ENCODE results near the gene DKC1. TPM values are rescaled to one million over a fixed set of nuclear protein-coding genes. Genes with fewer than 3 reads are reported as not detected.

DKC1 gene
- polyA plus RNA-seq, 3 donors: 14.1 to 21.6 (median 17.0) TPM

DNA sequence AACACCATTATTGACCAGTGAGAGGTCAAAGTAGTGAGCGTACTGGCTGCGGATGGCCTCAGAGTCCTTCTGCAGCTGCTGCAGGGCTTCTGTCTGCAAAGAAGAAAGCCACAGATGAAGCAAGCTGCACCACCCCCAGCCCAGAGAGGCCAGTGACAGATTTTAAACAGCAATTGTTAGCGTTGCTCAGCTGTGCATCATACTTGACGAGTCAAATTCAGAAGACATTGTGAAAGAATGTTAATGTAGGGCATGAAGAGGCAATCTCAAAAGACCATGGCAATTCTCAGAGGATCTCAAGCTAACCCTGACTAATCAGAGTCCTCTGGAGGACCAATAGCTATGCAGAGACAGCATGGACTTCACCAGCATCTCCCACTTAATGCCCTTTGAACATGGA lies 16.6 kb downstream of the DKC1 start:
- Mint-ChIP-seq H3K36me3 (peaks cover 68 to 73% of the 10 kb centered on the region in 2 donors), H3K27me3 (ENCODE audit: low read depth in 3 of 3) (peaks cover 0 to 2% (median 0%) of the 10 kb centered on the region in 3 donors), H3K4me3 (no peak overlapping the region), H3K27ac (peak overlapping the region in 3 of 7 donors; percentile 21 to 66 (median 26)), H3K4me1 (peaks cover 10% of the 10 kb centered on the region), H3K9me3 (peaks cover 0 to 3% (median 0%) of the 10 kb centered on the region in 7 donors)
- H3K79me2 ChIP-seq (ENCODE audit: insufficient read depth, low read length): no peaks in the 10 kb centered on the region
- no peaks in the 10 kb centered on the region for H3K27me3 ChIP-seq (ENCODE audit: control insufficient read depth in 2 of 2, insufficient read depth in 2 of 2, low read length in 2 of 2)
- no peak overlapping the region for H2AFZ ChIP-seq (ENCODE audit: insufficient read depth, low read depth, low read length, poor library complexity, severe bottlenecking)
- H3K4me2 ChIP-seq (replicated peaks; ENCODE audit: extremely low read depth, low read length, poor library complexity, severe bottlenecking): no peak overlapping the region
- no peak for DNase-seq
- H3K9ac ChIP-seq (ENCODE audit: insufficient read depth, low read length, poor library complexity, severe bottlenecking): no peak overlapping the region
- TF ChIP-seq, protein P1, sequence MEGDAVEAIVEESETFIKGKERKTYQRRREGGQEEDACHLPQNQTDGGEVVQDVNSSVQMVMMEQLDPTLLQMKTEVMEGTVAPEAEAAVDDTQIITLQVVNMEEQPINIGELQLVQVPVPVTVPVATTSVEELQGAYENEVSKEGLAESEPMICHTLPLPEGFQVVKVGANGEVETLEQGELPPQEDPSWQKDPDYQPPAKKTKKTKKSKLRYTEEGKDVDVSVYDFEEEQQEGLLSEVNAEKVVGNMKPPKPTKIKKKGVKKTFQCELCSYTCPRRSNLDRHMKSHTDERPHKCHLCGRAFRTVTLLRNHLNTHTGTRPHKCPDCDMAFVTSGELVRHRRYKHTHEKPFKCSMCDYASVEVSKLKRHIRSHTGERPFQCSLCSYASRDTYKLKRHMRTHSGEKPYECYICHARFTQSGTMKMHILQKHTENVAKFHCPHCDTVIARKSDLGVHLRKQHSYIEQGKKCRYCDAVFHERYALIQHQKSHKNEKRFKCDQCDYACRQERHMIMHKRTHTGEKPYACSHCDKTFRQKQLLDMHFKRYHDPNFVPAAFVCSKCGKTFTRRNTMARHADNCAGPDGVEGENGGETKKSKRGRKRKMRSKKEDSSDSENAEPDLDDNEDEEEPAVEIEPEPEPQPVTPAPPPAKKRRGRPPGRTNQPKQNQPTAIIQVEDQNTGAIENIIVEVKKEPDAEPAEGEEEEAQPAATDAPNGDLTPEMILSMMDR (IDR thresholded peaks at IDR 0.05): no peak
- H3K9me3 ChIP-seq (replicated peaks in 1 of 2; ENCODE audit: control insufficient read depth in 1 of 2, insufficient read depth in 1 of 2, low read length in 2 of 2): no peaks in the 10 kb centered on the region
- intact Hi-C loops (cut with micrococcal nuclease): loop anchor here in 1 of 2 donors (10.0 kb wide), 1 partner anchor 56 kb away; the partner anchor contains the start of gene SMIM9
- H3K27ac ChIP-seq (ENCODE audit: low read depth in 1 of 2, low read length in 2 of 2): no peak overlapping the region
- WGBS (ENCODE audit: insufficient coverage): no CpG with 5 or more reads among the region's 4 CpGs
- H3K4me3 ChIP-seq (replicated peaks in 1 of 3; ENCODE audit: low read depth in 2 of 3, low read length in 3 of 3): no peak overlapping the region
- H4K20me1 ChIP-seq (ENCODE audit: insufficient read depth, low read length): peaks cover 6% of the 10 kb centered on the region
- H3K36me3 ChIP-seq (replicated peaks in 1 of 2; ENCODE audit: control insufficient read depth in 1 of 2, insufficient read depth in 2 of 2, low read length in 2 of 2): peaks cover 64 to 92% of the 10 kb centered on the region in 2 donors
- H3K4me1 ChIP-seq (ENCODE audit: control insufficient read depth in 1 of 2, insufficient read depth in 2 of 2, low read length in 2 of 2): peaks cover 5 to 11% of the 10 kb centered on the region in 2 donors

DNA sequence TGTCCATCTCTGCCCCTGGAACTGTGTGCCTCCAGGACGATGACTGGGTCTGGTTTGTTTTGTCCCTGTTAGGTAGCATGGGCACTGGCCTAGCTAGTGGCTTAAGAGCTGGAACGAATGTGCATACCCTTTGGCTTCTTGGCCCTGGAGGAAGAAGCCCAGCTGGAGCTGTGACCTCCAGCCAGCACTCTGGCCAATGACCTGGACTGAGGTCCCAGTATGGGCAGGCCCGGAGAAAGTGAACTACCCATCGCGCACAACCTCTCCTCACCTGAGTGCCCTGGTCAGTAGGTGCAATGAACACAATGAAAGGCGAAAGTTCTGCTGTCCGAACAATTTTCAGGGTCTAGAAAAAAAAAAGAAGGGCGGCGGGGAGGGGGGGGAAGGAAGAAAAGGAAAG lies 18.3 kb downstream of the DKC1 start:
- no peak overlapping the region for H3K4me2 ChIP-seq (replicated peaks; ENCODE audit: extremely low read depth, low read length, poor library complexity, severe bottlenecking)
- H3K9me3 ChIP-seq (replicated peaks in 1 of 2; ENCODE audit: control insufficient read depth in 1 of 2, insufficient read depth in 1 of 2, low read length in 2 of 2): no peaks in the 10 kb centered on the region
- no peak overlapping the region for H3K27ac ChIP-seq (ENCODE audit: low read depth in 1 of 2, low read length in 2 of 2)
- Mint-ChIP-seq H3K36me3 (peaks cover 57 to 72% of the 10 kb centered on the region in 2 donors), H3K4me1 (peaks cover 22% of the 10 kb centered on the region), H3K27me3 (ENCODE audit: low read depth in 3 of 3) (peaks cover 0 to 2% (median 0%) of the 10 kb centered on the region in 3 donors), H3K9me3 (no peaks in the 10 kb centered on the region), H3K27ac (no peak overlapping the region), H3K4me3 (no peak overlapping the region)
- no peaks in the 10 kb centered on the region for H3K27me3 ChIP-seq (ENCODE audit: control insufficient read depth in 2 of 2, insufficient read depth in 2 of 2, low read length in 2 of 2)
- intact Hi-C loops (cut with micrococcal nuclease): loop anchor here in 1 of 2 donors (10.0 kb wide), 1 partner anchor 54 kb away; the partner anchor contains the start of gene SMIM9
- DNase-seq: no peak
- TF ChIP-seq, protein P1 (IDR thresholded peaks at IDR 0.05): no peak
- peaks cover 47 to 74% of the 10 kb centered on the region in 2 donors for H3K36me3 ChIP-seq (replicated peaks in 1 of 2; ENCODE audit: control insufficient read depth in 1 of 2, insufficient read depth in 2 of 2, low read length in 2 of 2)
- no CpG with 5 or more reads among the region's 9 CpGs for WGBS (ENCODE audit: insufficient coverage)
- no peak overlapping the region for H2AFZ ChIP-seq (ENCODE audit: insufficient read depth, low read depth, low read length, poor library complexity, severe bottlenecking)
- H3K4me3 ChIP-seq (replicated peaks in 1 of 3; ENCODE audit: low read depth in 2 of 3, low read length in 3 of 3): no peak overlapping the region
- H3K79me2 ChIP-seq (ENCODE audit: insufficient read depth, low read length): no peaks in the 10 kb centered on the region
- peaks cover 2% of the 10 kb centered on the region for H4K20me1 ChIP-seq (ENCODE audit: insufficient read depth, low read length)
- H3K4me1 ChIP-seq (ENCODE audit: control insufficient read depth in 1 of 2, insufficient read depth in 2 of 2, low read length in 2 of 2): peaks cover 19 to 22% of the 10 kb centered on the region in 2 donors
- no peak overlapping the region for H3K9ac ChIP-seq (ENCODE audit: insufficient read depth, low read length, poor library complexity, severe bottlenecking)

All from CD14-positive monocyte (primary cell).